Amygdala (tissue), 56 donors: ENCODE data around the gene MATR3.
"Not testable (repeated sequence)": the region's sequence is repeated elsewhere in the genome, so short reads cannot be mapped to it uniquely, and the experiment has no call there.

ENCODE experiments used
- DNase-seq, 56 donors: peaks; one replicate each; lab custom pipeline; 2025; lab: John Stamatoyannopoulos, UW

The MATR3 gene, protein sequence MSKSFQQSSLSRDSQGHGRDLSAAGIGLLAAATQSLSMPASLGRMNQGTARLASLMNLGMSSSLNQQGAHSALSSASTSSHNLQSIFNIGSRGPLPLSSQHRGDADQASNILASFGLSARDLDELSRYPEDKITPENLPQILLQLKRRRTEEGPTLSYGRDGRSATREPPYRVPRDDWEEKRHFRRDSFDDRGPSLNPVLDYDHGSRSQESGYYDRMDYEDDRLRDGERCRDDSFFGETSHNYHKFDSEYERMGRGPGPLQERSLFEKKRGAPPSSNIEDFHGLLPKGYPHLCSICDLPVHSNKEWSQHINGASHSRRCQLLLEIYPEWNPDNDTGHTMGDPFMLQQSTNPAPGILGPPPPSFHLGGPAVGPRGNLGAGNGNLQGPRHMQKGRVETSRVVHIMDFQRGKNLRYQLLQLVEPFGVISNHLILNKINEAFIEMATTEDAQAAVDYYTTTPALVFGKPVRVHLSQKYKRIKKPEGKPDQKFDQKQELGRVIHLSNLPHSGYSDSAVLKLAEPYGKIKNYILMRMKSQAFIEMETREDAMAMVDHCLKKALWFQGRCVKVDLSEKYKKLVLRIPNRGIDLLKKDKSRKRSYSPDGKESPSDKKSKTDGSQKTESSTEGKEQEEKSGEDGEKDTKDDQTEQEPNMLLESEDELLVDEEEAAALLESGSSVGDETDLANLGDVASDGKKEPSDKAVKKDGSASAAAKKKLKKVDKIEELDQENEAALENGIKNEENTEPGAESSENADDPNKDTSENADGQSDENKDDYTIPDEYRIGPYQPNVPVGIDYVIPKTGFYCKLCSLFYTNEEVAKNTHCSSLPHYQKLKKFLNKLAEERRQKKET

DNA sequence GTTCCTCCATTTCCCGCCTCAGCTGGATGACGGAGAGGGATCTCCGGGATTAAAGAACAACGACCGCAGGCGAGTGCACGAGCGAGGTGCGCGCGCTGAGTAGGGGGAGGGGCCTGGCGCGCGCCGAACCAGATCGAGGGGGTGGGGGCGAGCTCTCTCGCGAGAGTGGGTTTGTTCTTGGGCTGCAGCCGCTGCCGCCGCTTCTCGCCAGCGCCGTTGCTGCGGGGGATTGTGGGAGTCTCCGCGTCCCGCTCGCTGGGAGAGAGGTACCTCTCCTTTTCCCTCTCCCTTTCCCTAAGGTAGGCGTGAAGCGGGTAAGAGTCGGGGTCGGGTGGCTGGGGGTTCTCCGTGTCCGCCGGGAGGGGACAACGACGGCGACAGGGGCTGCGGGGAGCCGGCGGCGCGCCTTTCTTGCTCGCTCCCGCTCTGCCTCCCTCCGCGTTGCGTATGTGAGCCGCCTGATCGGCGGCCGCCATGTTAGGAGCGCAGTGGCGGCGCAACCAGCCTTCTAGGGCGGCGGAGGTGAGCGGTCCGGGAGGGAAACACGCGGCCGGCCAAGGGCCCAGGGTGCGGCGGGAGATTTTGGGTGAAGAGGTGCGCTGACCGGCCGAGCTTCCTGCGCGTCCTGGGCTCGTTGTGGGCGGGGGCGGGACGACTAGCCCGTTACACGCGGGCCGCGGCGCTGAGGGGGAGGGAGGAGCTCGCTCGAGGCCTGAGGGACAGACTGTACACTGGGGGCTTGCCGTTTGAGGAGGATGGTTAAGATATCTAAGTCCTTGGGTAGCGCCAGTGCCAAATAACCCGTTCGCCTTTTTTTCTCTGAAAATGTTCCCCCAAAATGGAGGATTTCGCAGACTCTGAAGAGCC is at the start of gene MATR3:
TSS of gene MATR3 (plus strand) at position 234 of the 867 bp plus-strand sequence. CDS start 13,676 bp downstream, outside the sequence.
- DNase-seq: peak; percentile 64 to 97 (median 89)

DNA sequence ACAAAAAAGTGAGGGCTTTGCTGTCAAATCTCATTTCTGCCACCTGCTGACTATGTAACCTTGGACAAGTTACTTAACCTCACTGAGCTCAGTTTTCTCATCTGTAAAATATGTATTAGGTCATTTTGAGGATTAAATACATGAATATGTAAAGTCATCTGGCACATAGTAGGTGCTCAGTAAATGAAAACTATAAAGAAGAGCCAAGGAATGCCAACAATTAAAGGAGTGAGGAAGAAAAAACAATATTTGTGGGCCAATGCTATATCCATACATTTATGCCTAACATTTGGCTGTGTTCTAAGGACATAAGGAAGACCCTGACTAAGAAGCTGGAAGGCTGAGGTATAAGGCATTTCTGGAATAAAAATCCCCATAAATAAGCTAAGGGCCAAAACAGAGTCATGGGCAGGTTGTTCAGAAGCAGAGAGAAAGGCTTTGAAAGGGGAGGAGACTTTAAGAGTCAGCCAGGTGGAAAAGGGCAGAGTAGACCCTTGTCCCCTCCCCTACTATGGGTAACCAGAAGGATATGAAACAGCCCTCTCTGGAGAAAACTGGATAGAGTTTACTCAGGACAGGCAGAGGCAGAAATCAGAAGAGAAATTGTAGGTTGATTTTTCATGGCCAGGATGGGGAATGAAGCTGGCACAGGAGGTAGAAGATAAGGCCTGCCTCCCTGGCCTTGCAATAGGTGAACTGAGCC is 47.8 kb upstream of the MATR3 start:
- DNase-seq: no peak

DNA sequence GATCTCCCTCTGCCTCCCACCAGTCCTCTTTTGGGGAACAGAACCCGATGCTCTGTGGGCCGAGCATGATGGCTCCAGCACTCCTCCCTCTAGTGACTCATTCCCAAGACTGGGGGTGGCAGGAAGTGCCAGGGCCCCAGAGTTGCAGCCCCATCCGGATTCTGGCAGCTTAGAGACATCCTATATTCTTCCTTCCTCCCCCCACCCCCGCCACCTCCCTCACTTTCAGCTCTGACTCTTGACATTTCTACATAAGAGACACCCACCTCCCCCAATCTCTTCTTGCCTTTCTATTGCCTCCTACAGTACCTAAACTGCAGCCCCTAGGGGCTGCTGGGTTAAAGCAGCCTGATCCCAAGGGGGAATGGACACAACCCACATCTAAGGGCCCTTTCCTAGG is 47.1 kb upstream of the MATR3 start:
- peak in 5 of 56 donors; percentile 2 to 13 (median 4) for DNase-seq

DNA sequence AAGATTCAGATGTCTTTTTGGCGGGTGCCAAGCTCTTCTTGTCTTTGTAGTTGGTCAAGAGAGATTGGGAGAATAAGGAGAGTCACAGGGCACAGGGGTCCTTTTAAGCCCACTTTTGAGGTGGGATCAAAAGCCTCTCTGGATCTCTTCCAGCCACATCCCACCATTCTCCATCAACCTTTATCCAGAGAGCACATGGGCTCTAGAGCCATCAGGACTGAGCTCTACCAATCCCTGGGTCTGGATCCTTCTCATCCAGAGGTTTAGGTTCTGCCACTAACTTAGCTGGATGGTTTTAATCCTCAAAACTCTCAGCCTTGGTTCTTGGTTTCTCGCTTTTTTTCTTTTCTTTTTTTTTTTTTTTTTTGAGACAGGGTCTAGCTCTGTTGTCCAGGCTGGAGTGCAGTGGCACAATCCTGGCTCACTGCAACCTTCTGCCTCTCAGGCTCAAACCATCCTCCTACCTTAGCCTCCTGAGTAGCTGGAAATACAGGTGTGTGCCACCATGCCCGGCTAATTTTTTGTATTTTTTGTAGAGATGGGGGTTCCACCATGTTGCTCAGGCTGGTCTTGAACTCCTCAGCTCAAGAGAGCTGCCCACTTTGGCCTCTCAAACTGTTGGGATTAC is 44.6 kb upstream of the MATR3 start:
- DNase-seq: no peak

DNA sequence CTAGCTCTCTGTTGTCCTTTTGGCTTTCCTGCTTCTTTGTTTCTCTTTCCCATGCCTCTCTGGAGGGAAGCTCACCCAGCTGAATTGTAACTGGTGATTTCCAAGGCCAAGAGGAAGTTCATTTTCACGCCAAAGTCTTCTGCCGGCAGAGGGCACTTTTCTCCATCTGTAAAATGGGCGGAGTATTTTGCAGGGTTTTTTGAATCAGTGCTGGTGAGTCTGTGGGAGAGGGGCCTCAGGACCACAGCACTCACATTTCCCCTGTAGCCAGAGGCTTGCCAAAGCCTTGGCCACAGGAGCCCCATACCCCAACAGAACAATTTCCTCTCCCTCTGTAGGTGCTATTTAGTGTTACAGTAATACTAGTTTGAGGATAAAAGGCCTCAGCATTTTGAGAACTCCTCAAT is 42.3 kb upstream of the MATR3 start:
- no peak for DNase-seq

DNA sequence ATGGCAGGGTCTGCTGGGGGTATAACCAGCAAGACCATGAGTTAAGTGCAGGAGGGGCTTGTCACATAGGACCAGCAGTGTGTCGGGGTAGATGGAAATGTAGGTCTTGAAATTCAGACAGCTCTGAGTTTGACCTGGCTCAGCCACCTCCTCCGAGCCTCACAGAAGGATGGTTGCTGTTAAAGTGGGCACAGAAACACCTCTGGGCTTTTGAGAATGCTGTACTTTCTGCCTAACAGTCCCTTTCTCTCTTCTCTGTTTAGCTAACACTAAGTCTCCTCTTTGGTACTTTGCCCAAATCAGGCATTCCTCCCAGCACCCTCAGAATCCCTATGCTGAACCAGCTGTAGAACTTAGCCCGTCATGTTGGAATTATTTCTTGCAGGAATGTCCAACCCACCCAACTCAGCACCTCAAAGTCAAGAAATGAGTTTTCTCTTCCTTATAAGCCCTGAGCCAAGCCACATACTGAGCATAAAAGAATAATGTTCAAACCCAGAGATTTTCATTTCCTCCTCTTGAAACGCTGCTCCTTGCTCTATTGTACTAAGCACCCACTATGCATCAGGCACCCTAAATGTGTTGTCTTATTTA is 41.7 kb upstream of the MATR3 start:
- no peak for DNase-seq

DNA sequence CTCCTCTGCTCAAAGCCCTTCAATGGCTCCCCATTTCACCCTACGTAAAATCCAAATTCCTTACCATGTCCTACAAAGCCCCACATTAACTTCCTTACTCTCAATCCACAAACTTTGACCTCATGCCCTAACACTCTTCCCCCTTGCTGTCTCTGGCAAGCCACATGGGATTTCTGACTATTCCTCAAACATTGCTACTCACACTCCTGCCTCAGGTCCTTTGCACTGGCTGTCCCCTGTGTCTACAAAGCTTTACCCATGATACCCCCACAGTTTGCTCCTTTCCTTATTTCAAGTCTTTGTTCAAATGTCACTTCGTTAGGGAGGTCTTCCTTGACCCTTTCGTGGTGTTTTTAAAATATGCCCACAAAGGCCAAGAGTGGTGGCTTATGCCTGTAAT is 40.4 kb upstream of the MATR3 start:
- no peak for DNase-seq

DNA sequence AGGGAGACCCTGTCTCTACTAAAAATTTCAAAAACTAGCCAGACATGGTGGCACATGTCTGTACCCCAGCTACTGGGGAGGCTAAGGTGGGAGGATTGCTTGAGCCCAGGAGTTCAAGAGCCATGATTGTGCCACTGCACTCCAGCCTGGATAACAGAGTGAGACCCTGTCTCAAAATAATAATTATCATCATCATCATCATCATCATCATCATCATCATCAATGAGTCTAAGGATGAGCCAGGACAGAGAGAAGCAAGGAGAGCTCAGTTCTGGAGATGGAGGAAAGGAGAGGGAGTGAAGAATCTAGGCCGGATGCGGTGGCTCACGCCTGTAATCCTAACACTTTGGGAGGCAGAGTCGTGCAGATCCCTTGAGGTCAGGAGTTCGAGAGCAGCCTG is 36.7 kb upstream of the MATR3 start:
- no peak for DNase-seq

DNA sequence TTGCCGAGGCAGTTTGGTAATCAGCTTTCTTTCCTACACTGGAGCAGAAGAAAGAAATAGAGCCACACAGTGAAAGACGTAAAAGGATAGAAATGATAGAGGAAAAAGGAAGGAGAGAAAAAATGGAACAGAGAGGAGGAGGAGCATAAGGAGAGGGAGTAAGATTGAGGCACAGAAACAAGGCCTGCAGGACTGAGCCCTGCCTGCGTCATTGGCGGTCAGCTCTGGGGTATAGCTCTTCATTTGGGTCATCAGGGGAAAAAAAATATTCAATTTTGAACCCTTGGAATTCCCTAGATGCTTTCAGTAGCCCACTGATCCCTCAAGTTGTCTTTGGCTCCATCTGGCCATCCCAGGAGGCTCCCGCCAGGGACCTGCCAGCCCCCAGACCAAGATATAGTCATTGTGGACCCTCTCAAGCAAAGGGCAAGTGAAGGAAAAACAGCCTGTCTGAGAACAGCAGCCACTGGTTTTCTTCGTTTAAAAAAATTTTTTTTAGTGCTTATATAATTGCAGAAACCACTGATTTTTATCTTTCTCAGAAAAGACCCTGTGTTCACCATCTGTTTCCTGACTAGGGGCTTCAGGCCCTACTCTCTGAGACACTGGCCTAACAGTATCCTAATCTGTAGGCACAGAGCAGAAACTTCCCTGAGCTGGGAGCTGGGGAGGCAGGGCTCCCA is 31.3 kb upstream of the MATR3 start:
- DNase-seq: no peak

DNA sequence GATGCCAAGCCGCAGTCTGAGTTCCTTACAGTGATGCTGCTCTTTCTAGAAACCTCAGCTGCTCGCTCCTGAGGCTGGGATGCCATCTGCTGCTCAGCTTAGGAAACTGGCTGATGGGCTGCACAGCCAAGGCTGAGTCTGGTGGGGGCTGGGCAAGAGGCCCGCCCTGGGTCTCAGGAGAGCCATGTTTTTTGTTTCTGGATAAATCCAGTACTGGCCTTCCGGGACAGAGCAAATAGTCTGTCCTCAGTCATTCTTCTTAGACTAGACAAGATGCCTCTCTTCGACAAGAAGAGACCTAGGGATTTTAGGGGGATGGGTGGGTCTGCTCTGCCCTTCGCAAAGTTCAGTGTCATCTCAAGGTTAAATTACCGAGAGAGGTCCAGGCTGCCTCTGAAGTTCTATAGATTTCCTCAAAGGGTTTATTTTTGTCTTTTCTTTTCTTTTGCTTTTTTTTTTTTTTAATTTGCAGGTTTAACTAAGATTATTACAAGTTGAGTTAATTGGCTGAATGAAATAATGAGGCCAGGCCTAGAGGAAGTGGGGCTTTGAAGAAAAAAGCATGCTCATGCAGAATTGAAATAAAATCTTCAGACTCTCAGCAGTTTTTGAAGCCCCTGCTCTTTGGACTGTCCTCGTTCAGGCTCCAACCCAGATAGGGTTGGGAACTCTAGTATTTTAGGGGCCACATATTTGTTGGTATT is 30.6 kb upstream of the MATR3 start:
- peak; percentile 22 to 92 (median 80) for DNase-seq

DNA sequence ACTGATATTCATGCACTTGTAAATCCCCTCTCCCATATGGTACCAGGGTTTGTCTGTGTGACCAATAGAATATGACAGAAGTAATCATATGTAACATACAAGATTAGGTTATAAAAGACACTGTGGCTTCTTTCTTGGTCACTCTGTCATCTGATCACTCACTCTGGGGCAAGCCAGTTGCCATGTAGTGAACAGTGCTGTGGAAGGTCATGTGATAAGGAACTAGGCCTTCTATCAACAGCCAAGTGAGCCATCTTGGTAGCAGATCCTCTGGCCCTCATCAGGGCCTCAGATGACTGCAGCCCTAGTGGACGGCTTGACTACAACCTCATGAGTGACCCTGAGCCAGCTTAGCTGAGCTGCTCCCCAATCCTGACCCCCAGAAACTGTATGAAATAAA is 30.0 kb upstream of the MATR3 start:
- DNase-seq: no peak

DNA sequence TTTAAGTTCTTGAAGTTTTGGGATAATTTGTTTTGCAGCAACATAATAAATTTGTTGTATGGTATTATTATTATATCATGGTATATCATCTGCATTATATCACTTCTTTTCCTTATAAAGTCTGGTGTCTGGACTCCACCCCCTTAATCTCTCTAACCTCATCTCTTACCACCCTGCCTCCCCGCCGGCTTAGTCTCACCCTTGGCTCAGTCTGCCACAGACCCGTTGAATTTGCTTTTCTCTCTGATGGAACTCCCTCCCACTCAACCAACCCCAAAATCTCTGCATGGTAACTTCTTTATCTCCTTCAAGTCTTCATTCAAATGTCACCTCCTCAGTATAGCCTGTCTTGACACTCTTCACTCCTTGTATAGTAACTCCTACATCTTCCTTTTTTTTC is 29.6 kb upstream of the MATR3 start:
- no peak for DNase-seq

DNA sequence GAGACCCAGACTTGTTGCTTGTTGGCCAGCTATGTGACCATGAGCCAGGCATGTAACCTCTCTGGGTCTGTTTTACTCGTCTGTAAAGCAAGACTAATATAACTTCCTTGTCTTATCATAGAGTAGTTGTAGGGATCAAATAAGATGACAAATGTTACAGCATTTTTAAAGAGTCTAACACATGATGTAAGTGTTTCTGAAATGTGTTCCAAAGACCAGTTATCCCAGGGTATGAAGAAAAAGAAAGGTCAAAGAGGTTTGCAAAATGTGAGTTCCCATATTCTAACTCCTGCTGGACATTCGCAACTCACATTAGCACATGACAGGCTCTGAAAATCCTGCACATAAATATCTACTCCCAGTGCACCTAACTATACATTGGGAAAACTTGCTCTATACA is 28.5 kb upstream of the MATR3 start:
- no peak for DNase-seq

DNA sequence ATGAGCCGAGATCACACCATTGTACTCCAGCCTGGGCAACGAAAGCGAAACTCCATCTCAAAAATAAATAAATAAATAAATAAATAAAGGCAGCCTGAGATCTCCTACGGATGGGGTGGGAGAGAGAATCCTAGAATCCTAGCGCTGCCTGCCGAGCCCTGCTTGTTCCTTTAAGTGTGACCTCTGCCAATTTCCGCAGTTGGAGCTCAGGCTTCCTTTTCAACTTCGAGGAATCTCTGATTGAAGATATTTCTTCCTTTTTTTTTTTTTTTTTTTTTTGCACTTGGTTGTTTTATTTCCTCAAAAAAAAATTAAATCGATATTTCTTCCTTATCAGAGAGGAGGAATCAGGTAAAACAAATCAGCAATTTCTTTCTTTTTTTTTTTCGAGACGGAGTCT is 27.3 kb upstream of the MATR3 start:
- no peak for DNase-seq

DNA sequence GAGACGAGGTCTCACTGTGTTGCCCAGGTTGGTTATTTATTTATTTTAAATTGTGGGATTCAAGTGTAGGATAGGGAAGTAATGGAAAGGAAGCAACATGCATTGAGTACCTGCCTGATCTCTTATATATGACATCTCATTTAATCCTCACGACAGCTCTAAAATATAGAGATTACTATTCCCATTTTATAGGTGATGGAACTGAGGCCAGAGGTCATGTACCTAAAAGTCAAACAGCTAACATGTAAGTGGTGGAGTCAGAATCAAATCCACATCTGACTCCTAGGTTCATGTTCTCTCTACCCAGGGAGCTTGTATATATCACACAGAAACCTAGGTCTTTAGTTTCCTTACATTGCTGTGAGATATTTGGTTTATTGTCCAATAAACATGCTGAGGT is 26.1 kb upstream of the MATR3 start:
- no peak for DNase-seq

DNA sequence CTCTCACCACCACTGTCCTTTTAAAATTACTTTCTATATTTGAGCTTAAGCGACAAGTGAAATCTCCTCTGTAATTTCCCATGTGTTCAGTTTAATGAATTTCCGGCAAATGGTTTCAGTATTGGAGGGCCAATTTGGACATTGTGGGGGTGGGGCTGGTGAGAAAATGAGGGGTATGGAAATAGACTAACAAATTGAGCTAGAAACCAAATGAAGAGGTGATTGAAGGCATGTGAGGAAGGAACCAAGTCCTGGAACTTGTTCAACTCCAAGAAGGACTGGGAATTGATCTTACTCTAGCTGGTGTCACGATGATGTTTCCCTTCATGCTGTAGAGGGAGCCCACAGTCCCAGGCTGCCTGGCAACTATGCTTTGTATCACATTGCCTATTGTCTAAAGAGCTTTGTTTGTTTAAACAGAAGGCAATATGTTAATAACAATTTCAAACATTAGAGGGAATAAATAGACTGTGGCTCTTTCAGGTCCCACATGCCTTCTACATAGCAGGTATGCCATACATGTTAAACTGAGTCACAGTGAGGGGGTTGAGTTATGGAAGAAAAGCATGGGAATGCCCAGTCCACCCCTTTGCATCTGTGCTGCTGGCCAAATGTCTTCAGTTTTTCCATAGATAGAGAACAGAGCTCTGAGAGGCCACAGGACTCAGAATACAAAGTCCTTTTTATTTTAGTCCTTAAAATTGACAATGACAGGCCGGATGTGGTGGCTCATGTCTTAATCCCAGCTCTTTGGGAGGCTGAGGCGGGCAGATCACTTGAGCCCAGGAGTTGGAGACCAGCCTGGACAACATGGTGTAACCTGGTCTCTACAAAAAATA is 25.0 kb upstream of the MATR3 start:
- peak in 24 of 56 donors; percentile 7 to 73 (median 27) for DNase-seq

DNA sequence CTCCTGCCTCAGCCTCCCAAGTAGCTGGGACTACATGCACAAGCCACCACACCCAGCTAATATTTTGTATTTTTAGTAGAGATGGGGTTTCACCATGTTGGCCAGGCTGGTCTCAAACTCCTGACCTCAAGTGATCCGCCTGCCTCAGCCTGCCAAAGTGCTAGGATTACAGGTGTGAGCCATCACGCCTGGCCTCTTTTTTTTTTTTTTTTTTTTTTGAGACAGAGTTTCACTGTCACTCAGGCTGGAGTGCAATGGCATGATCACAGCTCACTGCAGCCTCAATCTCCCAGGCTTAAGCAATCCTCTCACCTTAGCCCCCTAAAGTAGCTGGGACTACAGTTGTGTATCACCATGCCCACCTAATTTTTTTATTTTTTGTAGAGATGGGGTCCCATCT is 22.8 kb upstream of the MATR3 start:
- DNase-seq: not testable (repeated sequence)
